ENCODE measurements around the gene SLIT1.

The SLIT1 gene

GRCh38 chr10:97204826-97205679 is 19.3 kb upstream of the SLIT1 start:
- no peak for DNase-seq (ENCODE audit: low spot score)

GRCh38 chr10:97203220-97203619 is 17.5 kb upstream of the SLIT1 start:
- no peaks in the 10 kb centered on the region for H3K36me3 ChIP-seq (ENCODE audit: low read depth)
- H3K9me3 ChIP-seq (ENCODE audit: severe bottlenecking), result no peaks in the 10 kb centered on the region
- DNase-seq (ENCODE audit: low spot score), result no peak
- H3K4me3 ChIP-seq (ENCODE audit: severe bottlenecking), result no peak overlapping the region
- H3K27me3 ChIP-seq (ENCODE audit: insufficient read depth, poor library complexity, severe bottlenecking), result no peaks in the 10 kb centered on the region
- H3K27ac ChIP-seq (ENCODE audit: poor library complexity, severe bottlenecking), result no peak overlapping the region
- no peaks in the 10 kb centered on the region for H3K4me1 ChIP-seq (ENCODE audit: insufficient read depth, poor library complexity, severe bottlenecking)
- no peak for ATAC-seq (ENCODE audit: low read depth)
- no peak for TF ChIP-seq CTCF (IDR thresholded peaks at IDR 0.05; ENCODE audit: poor library complexity, severe bottlenecking)

More at GRCh38 chr10:97204826-97205679, 19.3 kb upstream of the SLIT1 start:
- ATAC-seq (ENCODE audit: low read depth), result no peak; the same call in 2 of the 3 replicates
- H3K27me3 ChIP-seq (ENCODE audit: insufficient read depth, poor library complexity, severe bottlenecking), result no peaks in the 10 kb centered on the region
- H3K4me3 ChIP-seq (ENCODE audit: severe bottlenecking), result no peak overlapping the region
- no peak for TF ChIP-seq CTCF (IDR thresholded peaks at IDR 0.05; ENCODE audit: poor library complexity, severe bottlenecking)
- H3K4me1 ChIP-seq (ENCODE audit: insufficient read depth, poor library complexity, severe bottlenecking), result no peaks in the 10 kb centered on the region
- H3K36me3 ChIP-seq (ENCODE audit: low read depth), result no peaks in the 10 kb centered on the region
- no peaks in the 10 kb centered on the region for H3K9me3 ChIP-seq (ENCODE audit: severe bottlenecking)
- no peak overlapping the region for H3K27ac ChIP-seq (ENCODE audit: poor library complexity, severe bottlenecking)

GRCh38 chr10:97200616-97201015 is 14.9 kb upstream of the SLIT1 start:
- Histone ChIP-seq H3K27ac (ENCODE audit: poor library complexity, severe bottlenecking) (no peak overlapping the region), H3K9me3 (ENCODE audit: severe bottlenecking) (no peaks in the 10 kb centered on the region), H3K4me1 (ENCODE audit: insufficient read depth, poor library complexity, severe bottlenecking) (no peaks in the 10 kb centered on the region), H3K27me3 (ENCODE audit: insufficient read depth, poor library complexity, severe bottlenecking) (peaks cover 3% of the 10 kb centered on the region), H3K4me3 (ENCODE audit: severe bottlenecking) (no peak overlapping the region), H3K36me3 (ENCODE audit: low read depth) (no peaks in the 10 kb centered on the region)
- ATAC-seq (ENCODE audit: low read depth) (no peak), DNase-seq (ENCODE audit: low spot score) (no peak)
- TF ChIP-seq CTCF (IDR thresholded peaks at IDR 0.05; ENCODE audit: poor library complexity, severe bottlenecking), result no peak

GRCh38 chr10:97199152-97199551 is 13.4 kb upstream of the SLIT1 start:
- no peak for TF ChIP-seq CTCF (IDR thresholded peaks at IDR 0.05; ENCODE audit: poor library complexity, severe bottlenecking)
- H3K27me3 ChIP-seq (ENCODE audit: insufficient read depth, poor library complexity, severe bottlenecking), result peaks cover 8% of the 10 kb centered on the region
- ATAC-seq (ENCODE audit: low read depth) (no peak), DNase-seq (ENCODE audit: low spot score) (no peak)
- H3K9me3 ChIP-seq (ENCODE audit: severe bottlenecking), result no peaks in the 10 kb centered on the region
- H3K4me3 ChIP-seq (ENCODE audit: severe bottlenecking), result no peak overlapping the region
- no peak overlapping the region for H3K27ac ChIP-seq (ENCODE audit: poor library complexity, severe bottlenecking)
- H3K4me1 ChIP-seq (ENCODE audit: insufficient read depth, poor library complexity, severe bottlenecking), result no peaks in the 10 kb centered on the region
- H3K36me3 ChIP-seq (ENCODE audit: low read depth), result no peaks in the 10 kb centered on the region

- Histone ChIP-seq H3K4me1 (ENCODE audit: insufficient read depth, poor library complexity, severe bottlenecking) (no peaks in the 10 kb centered on the region), H3K27ac (ENCODE audit: poor library complexity, severe bottlenecking) (no peak overlapping the region), H3K9me3 (ENCODE audit: severe bottlenecking) (no peaks in the 10 kb centered on the region), H3K27me3 (ENCODE audit: insufficient read depth, poor library complexity, severe bottlenecking) (peaks cover 8% of the 10 kb centered on the region), H3K36me3 (ENCODE audit: low read depth) (no peaks in the 10 kb centered on the region), H3K4me3 (ENCODE audit: severe bottlenecking) (no peak overlapping the region)
- DNase-seq (ENCODE audit: low spot score), result no peak
- ATAC-seq (ENCODE audit: low read depth), result no peak
- no peak for TF ChIP-seq CTCF (IDR thresholded peaks at IDR 0.05; ENCODE audit: poor library complexity, severe bottlenecking)
Measured at GRCh38 chr10:97197030-97197500, 11.3 kb upstream of the SLIT1 start.

Data from RWPE2 (cell line).